Measurements from ENCODE around the gene ACVR2A. TPM values are rescaled to one million over a fixed set of nuclear protein-coding genes. Genes with fewer than 3 reads are reported as not detected.

Gene ACVR2A
- total RNA-seq, 1 experiment from 2014 or later: 13.4 TPM

- H3K79me1 ChIP-seq (ENCODE audit: insufficient read depth, low read depth, low read length, poor library complexity, severe bottlenecking): no peaks in the 10 kb centered on the region
- H4K91ac ChIP-seq (ENCODE audit: insufficient read length, low read depth, low read length): no peak overlapping the region
- no peak overlapping the region for H3K4ac ChIP-seq (ENCODE audit: low read depth, low read length)
- H3K23ac ChIP-seq (ENCODE audit: insufficient read length, low read depth, low read length): no peak overlapping the region
- no peak overlapping the region for H3K4me2 ChIP-seq (ENCODE audit: insufficient read depth, insufficient read length, low read length)
- no peaks in the 10 kb centered on the region for H3K27me3 ChIP-seq (ENCODE audit: insufficient read depth, low read length)
- no peak overlapping the region for H4K5ac ChIP-seq (ENCODE audit: insufficient read length, low read depth, low read length)
- H4K8ac ChIP-seq (replicated peaks; ENCODE audit: insufficient read length, low read depth, low read length): no peak overlapping the region
- no peak for TF ChIP-seq CTCF (conservative IDR thresholded peaks at IDR 0.05)
- no peaks in the 10 kb centered on the region for H3K4me1 ChIP-seq (ENCODE audit: insufficient read depth, low read length)
- Mint-ChIP-seq H3K4me1 (0 out of 4 replicates have a peak, but pooled peaks cover 0 to 3% of the 10 kb centered on the region in 2 experiments), H3K36me3 (ENCODE audit: insufficient read depth in 1 of 3, low read depth in 3 of 3) (peaks cover 0 to 5% (median 2%) of the 10 kb centered on the region in 3 experiments; a peak in 6 of 7 replicates), H3K9me3 (no peaks in the 10 kb centered on the region), H3K27ac (no peak overlapping the region), H3K27me3 (ENCODE audit: low read depth) (no peaks in the 10 kb centered on the region), H3K4me3 (no peak overlapping the region)
- H2AK5ac ChIP-seq (ENCODE audit: insufficient read length, low read length): no peak overlapping the region
- DNase-seq: no peak
- no peak overlapping the region for H3K56ac ChIP-seq (ENCODE audit: insufficient read length, low read depth, low read length)
- no peak overlapping the region for H2BK120ac ChIP-seq (ENCODE audit: low read depth, low read length, poor library complexity, severe bottlenecking)
- H2BK15ac ChIP-seq (ENCODE audit: low read depth, low read length): no peak overlapping the region
- H3K9ac ChIP-seq (ENCODE audit: extremely low read depth, insufficient read length, low read length): no peak overlapping the region
- no CpG with 5 or more reads among the region's 4 CpGs for WGBS (ENCODE audit: extremely low coverage, insufficient read length, low lambda C conversion rate)
- no peak overlapping the region for H3K18ac ChIP-seq (ENCODE audit: insufficient read length, low read depth, low read length)
- H3K23me2 ChIP-seq (ENCODE audit: insufficient read length, low read depth, low read length, poor library complexity, severe bottlenecking): no peaks in the 10 kb centered on the region
- H3K14ac ChIP-seq (ENCODE audit: insufficient read depth, low read length): no peak overlapping the region
- no peaks in the 10 kb centered on the region for H4K20me1 ChIP-seq (ENCODE audit: control insufficient read depth, insufficient read depth, insufficient read length)
- no peak overlapping the region for H2BK5ac ChIP-seq (ENCODE audit: insufficient read length, low read length)
- no peak overlapping the region for H3K27ac ChIP-seq (ENCODE audit: insufficient read length, low read depth, low read length)
- no peaks in the 10 kb centered on the region for H3K9me3 ChIP-seq (ENCODE audit: control insufficient read depth, low read depth, low read length)
- no peak overlapping the region for H2BK20ac ChIP-seq (ENCODE audit: low read depth, low read length, poor library complexity, severe bottlenecking)
- H3K79me2 ChIP-seq (ENCODE audit: insufficient read depth, low read length): no peaks in the 10 kb centered on the region
- no peak overlapping the region for H2AFZ ChIP-seq (ENCODE audit: low read length)
- no peak overlapping the region for H3T11ph ChIP-seq (ENCODE audit: low read length)
- H2BK12ac ChIP-seq (ENCODE audit: insufficient read length, low read depth, low read length): no peak overlapping the region
These were observed 71.9 kb downstream of the ACVR2A start for GRCh38 chr2:147916723-147917122.

All from H9 (cell line).